Left kidney (tissue), 8 donors: ENCODE measurements around the gene PYGO2. TPM values are rescaled to one million over a fixed set of nuclear protein-coding genes. Genes with fewer than 3 reads are reported as not detected.

ENCODE experiments used
- DNase-seq: peaks from one replicate; pipeline ENCODE4 v3.0.0-alpha.2; 2013
- long read RNA-seq, 8 donors: transcript quantifications; one replicate each; lab custom pipeline, GENCODE V29; 2026
- polyA plus RNA-seq: library from polyadenylated mRNA; unstranded; fragments of 120-200 nt; gene quantifications from one replicate; pipeline ENCODE4 v1.2.1, GENCODE V29; 2013; ENCODE audit not compliant: insufficient read length

Gene PYGO2
- polyA plus RNA-seq: 42.6 TPM
- long read RNA-seq, donor 1, transcript PYGO2-202 (3 exons, 3,146 nt): major isoform, 43 of 43 reads
- long read RNA-seq, donor 1, partial matches to known transcripts: 0 of 43 reads
- long read RNA-seq, donor 1, other reads (novel, unspliced or antisense): 0 of 43 reads
- long read RNA-seq, donor 2, transcript PYGO2-202 (3 exons, 3,146 nt): major isoform, 25 of 30 reads
- long read RNA-seq, donor 2, partial matches to known transcripts: 5 of 30 reads
- long read RNA-seq, donor 2, other reads (novel, unspliced or antisense): 0 of 30 reads
- long read RNA-seq, donor 3, transcript PYGO2-202 (3 exons, 3,146 nt): major isoform, 19 of 19 reads
- long read RNA-seq, donor 3, partial matches to known transcripts: 0 of 19 reads
- long read RNA-seq, donor 3, other reads (novel, unspliced or antisense): 0 of 19 reads
- long read RNA-seq, donor 4, partial matches to known transcripts: 0 of 3 reads
- long read RNA-seq, donor 4, other reads (novel, unspliced or antisense): 0 of 3 reads
- long read RNA-seq, donor 5, transcript PYGO2-202 (3 exons, 3,146 nt): major isoform, 21 of 21 reads
- long read RNA-seq, donor 5, partial matches to known transcripts: 0 of 21 reads
- long read RNA-seq, donor 5, other reads (novel, unspliced or antisense): 0 of 21 reads
- long read RNA-seq, donor 6, transcript PYGO2-202 (3 exons, 3,146 nt): major isoform, 26 of 32 reads
- long read RNA-seq, donor 6, partial matches to known transcripts: 5 of 32 reads
- long read RNA-seq, donor 6, other reads (novel, unspliced or antisense): 0 of 32 reads
- long read RNA-seq, donor 7, transcript PYGO2-202 (3 exons, 3,146 nt): major isoform, 40 of 40 reads
- long read RNA-seq, donor 7, partial matches to known transcripts: 0 of 40 reads
- long read RNA-seq, donor 7, other reads (novel, unspliced or antisense): 0 of 40 reads
- long read RNA-seq, donor 8, transcript PYGO2-202 (3 exons, 3,146 nt): major isoform, 14 of 21 reads
- long read RNA-seq, donor 8, partial matches to known transcripts: 7 of 21 reads
- long read RNA-seq, donor 8, other reads (novel, unspliced or antisense): 0 of 21 reads

- DNase-seq: no peak
Observed at GRCh38 chr1:154961207-154962155, at the start of gene PYGO2. Gene PYGO2, minus strand, starts transcription at chr1:154961782. Its CDS starts 206 bp downstream, at chr1:154961576.

- DNase-seq: no peak
Observed at GRCh38 chr1:155011004-155011416, 49.4 kb upstream of the PYGO2 start.

- no peak for DNase-seq
Observed at GRCh38 chr1:155010211-155010918, 48.8 kb upstream of the PYGO2 start.

GRCh38 chr1:155009742-155010141, 48.2 kb upstream of the PYGO2 start:
- DNase-seq: no peak

- no peak for DNase-seq
Observed at GRCh38 chr1:155009221-155009711, 47.7 kb upstream of the PYGO2 start.

GRCh38 chr1:155008015-155008941, 46.7 kb upstream of the PYGO2 start:
- DNase-seq: no peak

- no peak for DNase-seq
Observed at GRCh38 chr1:155007251-155007828, 45.8 kb upstream of the PYGO2 start.

GRCh38 chr1:155006601-155007101, 45.1 kb upstream of the PYGO2 start:
- DNase-seq: no peak

- no peak for DNase-seq
Observed at GRCh38 chr1:155005076-155006011, 43.8 kb upstream of the PYGO2 start.

- no peak for DNase-seq
Observed at GRCh38 chr1:155004352-155005075, 42.9 kb upstream of the PYGO2 start.

- no peak for DNase-seq
Observed at GRCh38 chr1:155003766-155004351, 42.3 kb upstream of the PYGO2 start.

GRCh38 chr1:155003227-155003765, 41.7 kb upstream of the PYGO2 start:
- DNase-seq: no peak

GRCh38 chr1:155002464-155003226, 41.1 kb upstream of the PYGO2 start, which contains the start of gene ZBTB7B:
Gene ZBTB7B, plus strand, starts transcription at chr1:155002802. Its CDS starts 11,859 bp downstream, at chr1:155014661.
- DNase-seq: no peak

- DNase-seq: peak; percentile 98
Observed at GRCh38 chr1:155001675-155002463, 40.3 kb upstream of the PYGO2 start.

GRCh38 chr1:155001425-155001674, 39.8 kb upstream of the PYGO2 start:
- no peak for DNase-seq
